ENCODE results near the gene PCDH1. TPM values are rescaled to one million over a fixed set of nuclear protein-coding genes. Genes with fewer than 3 reads are reported as not detected.
"Not testable (repeated sequence)": the region's sequence is repeated elsewhere in the genome, so short reads cannot be mapped to it uniquely, and the experiment has no call there.

The PCDH1 gene
- total RNA-seq, result 10 to 100 TPM; 23.0 to 52.8 (median 30.9) TPM

DNA sequence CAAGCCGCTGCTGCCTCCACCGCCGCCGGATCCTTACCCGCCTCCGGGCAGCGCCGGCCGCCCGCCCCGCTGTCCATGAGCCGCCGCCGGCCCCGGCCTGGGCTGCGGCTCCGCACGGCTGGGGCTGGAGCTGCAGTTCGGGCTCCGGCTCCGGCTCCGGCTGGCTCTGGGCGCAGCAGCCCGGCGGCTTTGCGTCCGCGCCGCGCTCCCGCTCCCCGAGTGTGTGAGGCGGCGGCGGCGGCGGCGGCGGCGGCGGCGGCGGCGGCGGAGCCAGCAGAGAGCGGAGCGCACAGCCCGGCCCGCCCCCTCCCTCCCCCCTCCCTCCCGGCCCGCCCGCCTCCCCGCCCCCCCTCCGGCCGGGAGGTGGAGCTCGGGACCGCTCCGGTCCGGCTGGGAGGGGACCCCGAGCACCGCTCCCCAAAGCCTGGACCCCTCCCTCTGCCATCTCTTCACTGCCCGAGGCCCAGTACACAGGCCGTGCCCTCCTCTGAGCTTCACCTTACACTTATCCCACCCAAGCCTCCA is at the start of gene PCDH1:
PCDH1 (minus strand) TSS at position 225 of the 525 bp plus-strand sequence; CDS start at position 77, 148 bp downstream.
- Histone ChIP-seq H3K9me3 (no peaks in the 10 kb centered on the region), H3K27me3 (peaks cover 85% of the 10 kb centered on the region), H3K36me3 (no peaks in the 10 kb centered on the region), H3K4me3 (peak within 1 kb of the TSS; percentile 22 to 80), H3K4me1 (peaks cover 0 to 90% (median 19%) of the 10 kb centered on the region in 3 donors), H3K27ac (peak within 1 kb of the TSS in 3 of 4 donors; percentile 59 to 85 (median 81))
- TF ChIP-seq EP300 (IDR thresholded peaks at IDR 0.05) (no peak), POLR2A (IDR thresholded peaks at IDR 0.05) (peak in 1 of 2 donors; percentile 33)
- peak; percentile 57 for ATAC-seq
- 0% methylated on average over 1 of the region's 63 CpGs; no CpG with 5 or more reads in 1 of the 2 donors for WGBS, 2 donors (ENCODE audit: low coverage in 1 of 2)

DNA sequence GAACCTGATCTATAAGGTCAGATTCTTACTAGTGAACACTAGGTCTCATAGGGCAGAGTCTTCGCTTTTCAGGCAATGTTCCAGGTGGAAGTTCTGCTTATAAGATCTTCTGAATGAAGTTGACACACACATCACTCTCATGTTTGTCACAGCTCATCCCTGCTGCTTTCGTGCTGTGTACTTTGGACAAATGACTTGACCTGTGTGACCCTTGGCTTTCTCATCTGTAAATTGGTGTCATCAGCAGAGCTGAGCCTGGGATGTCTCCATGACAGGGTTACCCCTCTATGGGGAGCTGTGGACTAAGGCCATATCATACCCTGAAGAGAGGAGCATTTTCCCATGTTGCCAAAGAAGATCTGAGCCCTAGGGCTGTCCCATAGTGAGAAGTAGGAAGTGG is 48.2 kb upstream of the PCDH1 start:
- no peak for ATAC-seq
- H3K4me3 ChIP-seq, result no peak overlapping the region
- 75 to 79% methylated on average over 2 of the region's 2 CpGs for WGBS, 2 donors (ENCODE audit: low coverage in 1 of 2)
- H3K27ac ChIP-seq, result no peak overlapping the region
- TF ChIP-seq CTCF (IDR thresholded peaks at IDR 0.05) (no peak), EP300 (IDR thresholded peaks at IDR 0.05) (no peak), POLR2AphosphoS5 (IDR thresholded peaks at IDR 0.05) (no peak), POLR2A (IDR thresholded peaks at IDR 0.05) (no peak)
- peaks cover 0 to 68% of the 10 kb centered on the region in 2 donors for H3K36me3 ChIP-seq
- peaks cover 3 to 57% (median 13%) of the 10 kb centered on the region in 3 donors for H3K4me1 ChIP-seq
- no peaks in the 10 kb centered on the region for H3K27me3 ChIP-seq
- H3K9me3 ChIP-seq, result no peaks in the 10 kb centered on the region

- ATAC-seq, result peak; percentile 99
- no peak for TF ChIP-seq EP300 (IDR thresholded peaks at IDR 0.05)
- peak in 2 of 4 experiments; percentile 12 to 19 for TF ChIP-seq CTCF (IDR thresholded peaks at IDR 0.05)
- peak; percentile 73 to 82 for TF ChIP-seq POLR2A (IDR thresholded peaks at IDR 0.05)
- TF ChIP-seq POLR2AphosphoS5 (IDR thresholded peaks at IDR 0.05), result peak; percentile 81
- 0 to 2% methylated on average over 7 to 16 of the region's 53 CpGs for WGBS, 2 donors (ENCODE audit: low coverage in 1 of 2)
- H3K27me3 ChIP-seq, result no peaks in the 10 kb centered on the region
- H3K36me3 ChIP-seq, result peaks cover 0 to 40% of the 10 kb centered on the region in 2 donors
- H3K9me3 ChIP-seq, result no peaks in the 10 kb centered on the region
- peaks cover 3 to 55% (median 13%) of the 10 kb centered on the region in 3 donors for H3K4me1 ChIP-seq
- H3K4me3 ChIP-seq, result peak within 1 kb of the TSS; percentile 64 to 73
- H3K27ac ChIP-seq, result peak within 1 kb of the TSS; percentile 84 to 97 (median 96)
These were observed 45.5 kb upstream of the PCDH1 start, which contains the start of gene DELE1 for GRCh38 chr5:141923448-141924313. Gene DELE1 (plus strand): TSS chr5:141923871. CDS start chr5:141923942, 71 bp downstream.

- H3K27ac ChIP-seq, result peak overlapping the region; percentile 84 to 97 (median 96)
- H3K36me3 ChIP-seq, result peaks cover 0 to 33% of the 10 kb centered on the region in 2 donors
- peaks cover 3 to 49% (median 13%) of the 10 kb centered on the region in 3 donors for H3K4me1 ChIP-seq
- H3K27me3 ChIP-seq, ATAC-seq, H3K9me3 ChIP-seq: not testable (repeated sequence)
- H3K4me3 ChIP-seq, result peak overlapping the region; percentile 64 to 73
- 31 to 80% methylated on average over 9 to 17 of the region's 28 CpGs for WGBS, 2 donors (ENCODE audit: low coverage in 1 of 2)
These were observed 44.7 kb upstream of the PCDH1 start for GRCh38 chr5:141922827-141923447.

- Histone ChIP-seq H3K27me3 (peaks cover 8% of the 10 kb centered on the region), H3K27ac (no peak overlapping the region), H3K36me3 (peaks cover 0 to 11% of the 10 kb centered on the region in 2 donors), H3K4me3 (no peak overlapping the region), H3K4me1 (peaks cover 3 to 30% (median 13%) of the 10 kb centered on the region in 3 donors), H3K9me3 (no peaks in the 10 kb centered on the region)
- no peak for ATAC-seq
- TF ChIP-seq POLR2A (IDR thresholded peaks at IDR 0.05), result no peak
- no peak for TF ChIP-seq POLR2AphosphoS5 (IDR thresholded peaks at IDR 0.05)
- 81 to 100% methylated on average over 1 to 2 of the region's 2 CpGs for WGBS, 2 donors (ENCODE audit: low coverage in 1 of 2)
These were observed 42.6 kb upstream of the PCDH1 start for GRCh38 chr5:141920771-141921170.

Measured in gastroesophageal sphincter (tissue), 4 donors.